ENCODE measurements around the gene NEB. TPM values are rescaled to one million over a fixed set of nuclear protein-coding genes. Genes with fewer than 3 reads are reported as not detected.

NEB gene
- total and polyA plus RNA-seq, 2 of the 4 experiments (the other 2 are of a cell fraction) = under 0.01 TPM; not detected in 1

DNA sequence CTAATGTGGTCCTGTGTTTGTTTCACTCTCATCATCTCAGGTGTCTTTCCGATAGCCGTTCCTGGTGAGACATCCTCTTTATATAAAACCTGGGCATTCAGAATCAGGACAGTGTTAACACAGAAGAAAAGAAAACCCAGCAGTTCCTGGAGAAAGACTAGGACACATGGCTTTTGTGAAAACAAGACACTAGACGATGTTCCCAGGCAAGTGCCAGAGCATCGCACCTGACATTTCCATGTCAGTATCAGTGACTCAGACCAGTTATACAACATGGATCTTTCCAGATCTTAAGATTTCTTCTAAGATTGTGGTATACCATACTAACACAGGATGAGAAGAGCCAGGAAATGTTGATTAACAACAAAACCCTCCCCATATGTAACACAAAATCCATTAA lies 228.1 kb downstream of the NEB start:
- Histone ChIP-seq H3K79me1 (ENCODE audit: low read depth in 1 of 2, low read length in 2 of 2) (no peaks in the 10 kb centered on the region), H3K23ac (ENCODE audit: low read depth, low read length) (no peak overlapping the region), H2AK9ac (replicated peaks; ENCODE audit: low read depth, low read length, poor library complexity) (no peak overlapping the region), H2AK5ac (ENCODE audit: low read depth, low read length) (no peak overlapping the region), H2BK5ac (ENCODE audit: low read depth, low read length, poor library complexity, severe bottlenecking) (no peak overlapping the region), H3K4ac (ENCODE audit: low read depth, low read length) (no peak overlapping the region), H3K18ac (ENCODE audit: low read depth, low read length) (no peak overlapping the region), H3K14ac (replicated peaks; ENCODE audit: low read depth, low read length) (no peak overlapping the region), H4K5ac (ENCODE audit: low read depth, low read length) (no peak overlapping the region), H2BK20ac (ENCODE audit: low read depth, low read length) (no peak overlapping the region), H3K9me1 (ENCODE audit: insufficient read depth, low read length) (no peaks in the 10 kb centered on the region; the same call in 1 of the 2 replicates), H3K4me1 (ENCODE audit: control insufficient read depth, insufficient read depth, low read length) (no peaks in the 10 kb centered on the region), H4K91ac (ENCODE audit: insufficient read depth, low read depth, low read length) (no peak overlapping the region), H3K9me3 (ENCODE audit: control insufficient read depth, insufficient read depth, low read length) (no peaks in the 10 kb centered on the region), H4K8ac (ENCODE audit: low read depth in 2 of 2, low read length in 2 of 2) (no peak overlapping the region), H2BK15ac (ENCODE audit: low read depth, low read length) (no peak overlapping the region), H2AFZ (replicated peaks; ENCODE audit: low read length, poor library complexity) (no peak overlapping the region), H3K4me2 (ENCODE audit: low read depth, low read length) (no peak overlapping the region), H3K9ac (ENCODE audit: low read depth, low read length) (no peak overlapping the region), H3K36me3 (ENCODE audit: control insufficient read depth, insufficient read depth, low read length) (no peaks in the 10 kb centered on the region), H2BK120ac (ENCODE audit: low read depth, low read length) (no peak overlapping the region), H3K56ac (ENCODE audit: extremely low read depth, insufficient read depth, low read length) (no peak overlapping the region), H3K4me3 (ENCODE audit: insufficient read depth, low read depth, low read length) (no peak overlapping the region), H4K20me1 (ENCODE audit: insufficient read depth, low read length) (no peaks in the 10 kb centered on the region), H3K27ac (ENCODE audit: insufficient read depth, low read length) (no peak overlapping the region), H3K27me3 (ENCODE audit: control insufficient read depth, insufficient read depth, low read length) (no peaks in the 10 kb centered on the region)
- intact Hi-C loops (cut with micrococcal nuclease) (no loop called here), in situ Hi-C loops (cut with MboI; ENCODE audit: low sequenced_read_pairs) (no loop called here), dilution Hi-C loops (cut with HindIII; ENCODE audit: low sequenced_read_pairs, unreplicated experiment) (no loop called here)
- DNase-seq (no peak), ATAC-seq (ENCODE audit: low read depth) (no peak)
- WGBS, 2 experiments (ENCODE audit: extremely low coverage in 2 of 2, insufficient read length in 1 of 2) = no CpG with 5 or more reads among the region's 4 CpGs
- no TSS peak for BruUV-seq (replicated peaks)
- ChIA-PET CTCF (no interaction called here), POLR2A (ENCODE audit: unreplicated experiment) (no interaction called here)
- TF ChIP-seq POLR2A (IDR thresholded peaks at IDR 0.05; ENCODE audit: low read depth, low read length) = no peak
- TF ChIP-seq RFX5 (IDR thresholded peaks at IDR 0.05; ENCODE audit: low read depth, low read length) = no peak
- TF ChIP-seq FOS (IDR thresholded peaks at IDR 0.05; ENCODE audit: low read depth, low read length) = no peak
- no peak for TF ChIP-seq RCOR1 (IDR thresholded peaks at IDR 0.05; ENCODE audit: insufficient replicate concordance, low read length)
- TF ChIP-seq MXI1 (IDR thresholded peaks at IDR 0.05; ENCODE audit: borderline replicate concordance, low read depth, low read length) = no peak
- no peak for TF ChIP-seq MAFK (IDR thresholded peaks at IDR 0.05; ENCODE audit: low read depth, low read length)
- no peak for TF ChIP-seq RAD21 (IDR thresholded peaks at IDR 0.05; ENCODE audit: low read length)
- no peak for TF ChIP-seq MAZ (IDR thresholded peaks at IDR 0.05; ENCODE audit: borderline replicate concordance, low read depth, low read length)
- TF ChIP-seq CHD1 (IDR thresholded peaks at IDR 0.05; ENCODE audit: low read depth, low read length) = no peak
- TF ChIP-seq, protein P1, sequence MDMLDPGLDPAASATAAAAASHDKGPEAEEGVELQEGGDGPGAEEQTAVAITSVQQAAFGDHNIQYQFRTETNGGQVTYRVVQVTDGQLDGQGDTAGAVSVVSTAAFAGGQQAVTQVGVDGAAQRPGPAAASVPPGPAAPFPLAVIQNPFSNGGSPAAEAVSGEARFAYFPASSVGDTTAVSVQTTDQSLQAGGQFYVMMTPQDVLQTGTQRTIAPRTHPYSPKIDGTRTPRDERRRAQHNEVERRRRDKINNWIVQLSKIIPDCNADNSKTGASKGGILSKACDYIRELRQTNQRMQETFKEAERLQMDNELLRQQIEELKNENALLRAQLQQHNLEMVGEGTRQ (IDR thresholded peaks at IDR 0.05; ENCODE audit: low read depth, low read length) = no peak
- no peak for TF ChIP-seq BHLHE40 (IDR thresholded peaks at IDR 0.05; ENCODE audit: low read depth, low read length)
- TF ChIP-seq SMC3 (IDR thresholded peaks at IDR 0.05; ENCODE audit: low read depth, low read length) = no peak
- no peak for TF ChIP-seq CEBPB (IDR thresholded peaks at IDR 0.05; ENCODE audit: low read depth, low read length)
- TF ChIP-seq, protein P2, sequence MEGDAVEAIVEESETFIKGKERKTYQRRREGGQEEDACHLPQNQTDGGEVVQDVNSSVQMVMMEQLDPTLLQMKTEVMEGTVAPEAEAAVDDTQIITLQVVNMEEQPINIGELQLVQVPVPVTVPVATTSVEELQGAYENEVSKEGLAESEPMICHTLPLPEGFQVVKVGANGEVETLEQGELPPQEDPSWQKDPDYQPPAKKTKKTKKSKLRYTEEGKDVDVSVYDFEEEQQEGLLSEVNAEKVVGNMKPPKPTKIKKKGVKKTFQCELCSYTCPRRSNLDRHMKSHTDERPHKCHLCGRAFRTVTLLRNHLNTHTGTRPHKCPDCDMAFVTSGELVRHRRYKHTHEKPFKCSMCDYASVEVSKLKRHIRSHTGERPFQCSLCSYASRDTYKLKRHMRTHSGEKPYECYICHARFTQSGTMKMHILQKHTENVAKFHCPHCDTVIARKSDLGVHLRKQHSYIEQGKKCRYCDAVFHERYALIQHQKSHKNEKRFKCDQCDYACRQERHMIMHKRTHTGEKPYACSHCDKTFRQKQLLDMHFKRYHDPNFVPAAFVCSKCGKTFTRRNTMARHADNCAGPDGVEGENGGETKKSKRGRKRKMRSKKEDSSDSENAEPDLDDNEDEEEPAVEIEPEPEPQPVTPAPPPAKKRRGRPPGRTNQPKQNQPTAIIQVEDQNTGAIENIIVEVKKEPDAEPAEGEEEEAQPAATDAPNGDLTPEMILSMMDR (conservative IDR thresholded peaks at IDR 0.05; ENCODE audit: low read depth, low read length) = no peak
- no peak for TF ChIP-seq NFE2L2 (IDR thresholded peaks at IDR 0.05; ENCODE audit: low read depth, low read length)

Measured in IMR-90 (cell line).